HEK293 (cell line): ENCODE data around the gene CCDC85C.

Experiments used
- CTCF ChIA-PET: fragments of 350-600 bp; formaldehyde crosslinking; extraction: SDS; loops from one replicate; lab custom pipeline; 2021; ENCODE audit warnings: antibody characterized with exemption; lab: Yijun Ruan, JAX
- POLR2A ChIA-PET: fragments of 300-600 bp; formaldehyde crosslinking; extraction: SDS; loops from one replicate; lab custom pipeline; 2020; ENCODE audit warnings: antibody characterized with exemption, inconsistent platforms; lab: Yijun Ruan, JAX
- H3K27ac ChIP-seq: fragments of 200-500 bp; sonication (Bioruptor generic); 2 replicates; pipeline ENCODE4 v1.5.1; 2014; ENCODE audit warnings: low read depth, low read length, control low read depth, inconsistent platforms; ENCODE audit errors: extremely low read depth
- H3K36me3 ChIP-seq, 2 experiments: fragments of 200-500 bp in 1 of 2; sonication (Bioruptor generic) in 1 of 2; 1 replicate in 1 of 2; 2 replicates in 1 of 2; pipeline ENCODE4 v1.5.1; 2014 to 2017; ENCODE audit warnings: inconsistent platforms in 2 of 2, low read length in 2 of 2; ENCODE audit not compliant: control insufficient read depth in 2 of 2, insufficient read depth in 1 of 2
- H3K4me1 ChIP-seq: fragments of 200-500 bp; sonication (Bioruptor generic); 2 replicates; pipeline ENCODE4 v1.5.1; 2014; ENCODE audit warnings: mild to moderate bottlenecking, low read length, inconsistent platforms; ENCODE audit not compliant: control insufficient read depth, insufficient read depth
- H3K4me3 ChIP-seq: 2 replicates; pipeline ENCODE4 v1.5.1; 2011; ENCODE audit warnings: low read depth, mild to moderate bottlenecking, control low read depth, low read length, moderate library complexity
- H3K9me3 ChIP-seq: fragments of 200-500 bp; sonication (Bioruptor generic); 2 replicates; pipeline ENCODE4 v1.5.1; 2014; ENCODE audit warnings: low read depth, low read length, inconsistent platforms; ENCODE audit not compliant: control insufficient read depth, insufficient read depth
- BCL11B ChIP-seq: fragments of 450-650 bp; formaldehyde crosslinking; IDR thresholded peaks from 2 replicates; pipeline ENCODE4 v1.5.1; 2016; ENCODE audit warnings: low read depth, missing biosample characterization, missing genetic modification characterization
- ELK4 ChIP-seq: IDR thresholded peaks from 2 replicates; pipeline ENCODE4 v1.6.1; 2011; ENCODE audit warnings: mild to moderate bottlenecking, low read depth, low read length, borderline replicate concordance
- INSM2 ChIP-seq: fragments of 450-650 bp; formaldehyde crosslinking; IDR thresholded peaks from 2 replicates; pipeline ENCODE4 v1.5.1; 2016; ENCODE audit warnings: missing biosample characterization, missing genetic modification characterization
- OVOL3 ChIP-seq: fragments of 450-650 bp; formaldehyde crosslinking; IDR thresholded peaks from 2 replicates; pipeline ENCODE4 v1.5.1; 2016; ENCODE audit warnings: missing biosample characterization, missing genetic modification characterization
- SP2 ChIP-seq: fragments of 450-650 bp; formaldehyde crosslinking; IDR thresholded peaks from 2 replicates; pipeline ENCODE4 v1.5.1; 2016; ENCODE audit warnings: missing biosample characterization, missing genetic modification characterization
- ZNF148 ChIP-seq: fragments of 450-650 bp; formaldehyde crosslinking; IDR thresholded peaks from 2 replicates; pipeline ENCODE4 v1.5.0; 2017; ENCODE audit warnings: missing biosample characterization, missing genetic modification characterization, borderline replicate concordance
- ZNF169 ChIP-seq: fragments of 450-650 bp; formaldehyde crosslinking; IDR thresholded peaks from 2 replicates; pipeline ENCODE4 v1.5.1; 2016; ENCODE audit warnings: missing biosample characterization, missing genetic modification characterization
- ZNF19 ChIP-seq: fragments of 450-650 bp; formaldehyde crosslinking; IDR thresholded peaks from 2 replicates; pipeline ENCODE4; 2016; ENCODE audit warnings: missing biosample characterization, missing genetic modification characterization, low read depth
- ZNF202 ChIP-seq: fragments of 450-650 bp; formaldehyde crosslinking; IDR thresholded peaks from 2 replicates; pipeline ENCODE4 v1.5.1; 2016; ENCODE audit warnings: missing biosample characterization, missing genetic modification characterization, borderline replicate concordance
- ZNF26 ChIP-seq: fragments of 450-650 bp; formaldehyde crosslinking; IDR thresholded peaks from 2 replicates; pipeline ENCODE4 v1.5.1; 2016; ENCODE audit warnings: missing biosample characterization, missing genetic modification characterization
- ZNF311 ChIP-seq: fragments of 450-650 bp; formaldehyde crosslinking; IDR thresholded peaks from 2 replicates; pipeline ENCODE4 v1.5.1; 2017; ENCODE audit warnings: missing biosample characterization, missing genetic modification characterization, borderline replicate concordance
- ZNF366 ChIP-seq: fragments of 450-650 bp; formaldehyde crosslinking; conservative IDR thresholded peaks from 2 replicates; pipeline ENCODE4 v1.5.1; 2016; ENCODE audit warnings: missing biosample characterization, missing genetic modification characterization
- ZNF433 ChIP-seq: fragments of 450-650 bp; formaldehyde crosslinking; IDR thresholded peaks from 2 replicates; pipeline ENCODE4 v1.5.1; 2016; ENCODE audit warnings: missing biosample characterization, missing genetic modification characterization, low read depth
- ZNF473 ChIP-seq: fragments of 450-650 bp; formaldehyde crosslinking; IDR thresholded peaks from 2 replicates; pipeline ENCODE4 v1.5.1; 2017; ENCODE audit warnings: missing biosample characterization, missing genetic modification characterization
- ZNF529 ChIP-seq: fragments of 450-650 bp; formaldehyde crosslinking; IDR thresholded peaks from 2 replicates; pipeline ENCODE4 v1.5.1; 2017; ENCODE audit warnings: missing genetic modification characterization, missing biosample characterization; ENCODE audit not compliant: insufficient replicate concordance
- ZNF555 ChIP-seq: fragments of 450-650 bp; formaldehyde crosslinking; conservative IDR thresholded peaks from 2 replicates; pipeline ENCODE4 v1.5.1; 2017; ENCODE audit warnings: missing biosample characterization, mild to moderate bottlenecking, missing genetic modification characterization, inconsistent platforms
- ZNF585B ChIP-seq: fragments of 450-650 bp; formaldehyde crosslinking; IDR thresholded peaks from 2 replicates; pipeline ENCODE4 v1.5.1; 2016; ENCODE audit warnings: missing biosample characterization, missing genetic modification characterization
- ZNF610 ChIP-seq: fragments of 450-650 bp; formaldehyde crosslinking; IDR thresholded peaks from 2 replicates; pipeline ENCODE4 v1.5.1; 2016; ENCODE audit warnings: missing biosample characterization, missing genetic modification characterization, borderline replicate concordance
- ZNF629 ChIP-seq: fragments of 450-650 bp; formaldehyde crosslinking; IDR thresholded peaks from 2 replicates; pipeline ENCODE4 v1.5.1; 2017; ENCODE audit warnings: missing biosample characterization, missing genetic modification characterization
- ZNF768 ChIP-seq: fragments of 450-650 bp; formaldehyde crosslinking; IDR thresholded peaks from 2 replicates; pipeline ENCODE4 v1.5.1; 2018; ENCODE audit warnings: missing biosample characterization, mild to moderate bottlenecking, missing genetic modification characterization
- ZNF785 ChIP-seq: fragments of 450-650 bp; formaldehyde crosslinking; IDR thresholded peaks from 2 replicates; pipeline ENCODE4 v1.5.1; 2016; ENCODE audit warnings: missing biosample characterization, missing genetic modification characterization
- ZSCAN30 ChIP-seq: fragments of 450-650 bp; IDR thresholded peaks from 2 replicates; pipeline ENCODE4 v1.5.1; 2018; ENCODE audit warnings: missing biosample characterization, mild to moderate bottlenecking, missing genetic modification characterization, moderate library complexity

Gene CCDC85C

GRCh38 chr14:99535908-99536778 is 67.9 kb downstream of the CCDC85C start (continued):
- TF ChIP-seq ZNF529 (tag by site-specific recombination) (no peak), ZNF473 (tag by site-specific recombination) (no peak), SP2 (tag by site-specific recombination) (no peak), ZNF555 (no peak), BCL11B (no peak)

GRCh38 chr14:99535448-99535847 is 68.6 kb downstream of the CCDC85C start:
- no peaks in the 10 kb centered on the region for H3K9me3 ChIP-seq
- TF ChIP-seq ZSCAN30 (tag by site-specific recombination) = no peak
- no peak for TF ChIP-seq ZNF169 (tag by site-specific recombination)
- TF ChIP-seq ZNF19 (tag by site-specific recombination) = no peak
- no peak for TF ChIP-seq ZNF148 (tag by site-specific recombination)
- no peak for TF ChIP-seq OVOL3 (tag by site-specific recombination)
- no peak for TF ChIP-seq ZNF26 (tag by site-specific recombination)
- TF ChIP-seq ZNF768 = no peak
- no peak for TF ChIP-seq ZNF785
- TF ChIP-seq ZNF585B (tag by site-specific recombination) = no peak
- no peak for TF ChIP-seq ZNF366
- TF ChIP-seq ZNF610 (tag by site-specific recombination) = no peak
- TF ChIP-seq ZNF311 (tag by site-specific recombination) = no peak
- no peak for TF ChIP-seq SP2 (tag by site-specific recombination)
- no peak for TF ChIP-seq ZNF629 (tag by site-specific recombination)
- no peak for TF ChIP-seq ZNF433 (tag by site-specific recombination)
- no peak for TF ChIP-seq INSM2 (tag by site-specific recombination)
- TF ChIP-seq ZNF202 = no peak
- TF ChIP-seq ELK4 = no peak
- peaks cover 5% of the 10 kb centered on the region for H3K4me1 ChIP-seq
- ChIA-PET CTCF (no interaction called here), POLR2A (no interaction called here)
- H3K27ac ChIP-seq = no peak overlapping the region
- H3K36me3 ChIP-seq = no peaks in the 10 kb centered on the region
- no peak overlapping the region for H3K4me3 ChIP-seq
